AG09309 (cell line): ENCODE data around the gene SIX1.

Source experiments
- DNase-seq: peaks from one replicate; pipeline ENCODE4 v3.0.0-alpha.2; 2010; ENCODE audit warnings: low read depth
- H3K4me3 ChIP-seq: 2 replicates; pipeline ENCODE4 v1.5.1; 2011; ENCODE audit warnings: mild to moderate bottlenecking, low read depth, low read length, moderate library complexity; ENCODE audit not compliant: control insufficient read depth
- CTCF ChIP-seq: IDR thresholded peaks from 2 replicates; pipeline ENCODE4 v1.5.1; 2011; ENCODE audit warnings: mild to moderate bottlenecking, low read depth, low read length, inconsistent platforms; ENCODE audit not compliant: insufficient read depth, control insufficient read depth; ENCODE audit errors: missing control alignments

SIX1 gene

DNA sequence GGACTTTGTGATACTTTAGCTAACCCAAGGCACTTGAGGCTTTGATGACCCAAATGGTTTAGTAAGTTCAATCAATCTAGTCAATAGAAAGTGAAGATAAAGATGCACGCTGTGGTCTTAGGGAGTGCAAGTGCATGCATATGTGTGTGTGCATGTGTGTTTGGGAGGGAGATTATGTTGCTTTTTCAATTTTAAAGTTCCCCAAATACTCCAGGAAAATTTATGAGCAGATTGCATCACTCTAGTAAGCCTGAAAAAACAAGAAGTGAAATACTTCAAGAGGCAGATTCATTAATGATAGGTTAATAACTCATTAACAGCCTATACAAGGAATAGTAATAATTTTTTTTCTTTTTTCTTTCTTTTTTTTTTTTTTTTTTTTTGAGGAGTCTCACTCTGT, 12.4 kb upstream of the SIX1 start:
- DNase-seq: no peak
- TF ChIP-seq CTCF: no peak
- no peak overlapping the region for H3K4me3 ChIP-seq

GRCh38 chr14:60658909-60659585, 9.8 kb upstream of the SIX1 start:
- TF ChIP-seq CTCF: no peak
- H3K4me3 ChIP-seq: no peak overlapping the region
- DNase-seq: no peak

- no peak for DNase-seq
- no peak for TF ChIP-seq CTCF
- H3K4me3 ChIP-seq: no peak overlapping the region
Measured at GRCh38 chr14:60658211-60658690, 9.0 kb upstream of the SIX1 start.

- TF ChIP-seq CTCF: no peak
- H3K4me3 ChIP-seq: peak overlapping the region; percentile 57
- no peak for DNase-seq
Measured at GRCh38 chr14:60657456-60658210, 8.4 kb upstream of the SIX1 start.

DNA sequence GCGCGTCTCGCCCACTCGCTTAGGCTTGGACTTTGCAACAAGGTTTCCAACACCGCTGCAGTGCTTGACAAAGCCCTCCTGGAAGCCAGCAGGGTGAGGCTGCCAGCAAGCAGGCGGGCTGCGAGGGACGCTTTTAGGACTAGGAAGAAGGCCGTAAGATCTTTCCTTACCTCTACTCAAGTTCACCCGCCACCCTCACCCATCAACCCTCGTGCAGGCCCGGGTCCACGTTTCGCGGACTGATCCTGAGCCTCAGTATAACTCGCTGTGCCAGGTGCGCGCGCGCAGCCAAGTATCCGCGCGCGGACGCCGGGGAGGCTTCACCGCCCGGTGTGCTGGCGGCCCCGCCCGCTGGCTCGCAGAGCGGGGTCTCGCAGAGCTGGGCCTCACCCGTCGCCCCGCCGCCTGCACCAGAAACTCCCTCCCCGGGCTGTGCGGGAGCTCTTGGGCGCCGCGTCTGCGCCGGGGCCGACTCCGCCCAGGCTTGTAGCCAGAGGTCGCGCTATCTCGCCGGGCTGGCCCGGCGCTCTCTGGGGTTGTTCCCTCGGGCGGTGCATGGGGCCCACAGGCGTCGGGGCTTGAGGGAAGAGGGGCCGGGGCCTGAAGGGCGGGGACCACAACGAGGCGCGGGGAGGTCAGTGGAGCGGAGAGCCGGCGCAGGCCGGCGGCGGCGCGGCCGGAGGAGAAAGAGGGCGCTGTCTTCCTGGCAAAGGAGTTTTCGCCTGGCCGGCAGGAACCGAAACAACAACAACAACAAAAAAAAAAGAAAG, 7.6 kb upstream of the SIX1 start:
- H3K4me3 ChIP-seq: peak overlapping the region; percentile 57
- TF ChIP-seq CTCF: peak; percentile 54
- no peak for DNase-seq

DNA sequence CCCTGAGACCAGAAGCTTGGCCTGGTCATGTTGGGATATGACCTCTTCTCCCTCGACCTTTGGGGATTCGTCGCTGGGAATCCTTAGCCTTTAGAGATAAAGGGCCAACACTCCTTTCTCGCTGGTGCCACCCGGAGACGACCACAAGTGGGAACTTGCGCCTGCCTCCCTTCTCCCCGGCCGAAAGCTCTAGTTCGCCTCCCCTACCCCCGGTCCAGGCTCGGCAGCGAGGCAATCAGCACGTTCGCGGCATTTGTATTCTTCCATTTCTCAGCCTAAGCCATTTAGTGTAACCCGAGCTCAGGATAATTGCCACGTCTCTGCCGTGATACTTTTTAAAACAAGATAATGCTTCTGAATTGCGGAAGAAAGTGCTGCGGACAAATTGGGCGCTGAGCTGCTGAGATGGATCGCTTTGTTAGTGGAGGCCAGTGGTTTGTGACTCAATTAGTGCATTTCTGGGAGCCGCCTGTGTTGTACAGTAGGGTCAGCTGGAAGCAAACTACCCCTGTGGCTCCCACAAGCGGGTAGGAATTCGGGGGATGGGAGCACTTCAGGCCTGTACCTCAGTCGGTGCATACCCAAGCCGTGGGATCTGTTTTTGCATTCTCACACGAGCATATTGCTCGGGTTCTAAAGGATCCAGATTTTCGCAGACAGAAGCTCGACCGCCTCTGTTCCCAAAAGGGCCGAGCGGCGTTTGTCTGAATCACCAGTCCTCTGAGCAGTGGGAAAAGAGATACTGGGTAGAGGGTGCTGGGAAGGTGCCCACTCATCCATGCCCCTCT, 6.8 kb upstream of the SIX1 start:
- no peak overlapping the region for H3K4me3 ChIP-seq
- no peak for DNase-seq
- TF ChIP-seq CTCF: no peak
